K562 (cell line): ENCODE results near the gene ABHD1. TPM values are rescaled to one million over a fixed set of nuclear protein-coding genes. Genes with fewer than 3 reads are reported as not detected.

Experiments
- ARID3B ChIP-seq: fragments of 250-450 bp; sonication (Bioruptor Pico); IDR thresholded peaks from 2 replicates; pipeline ENCODE4 v1.4.0; 2020; ENCODE audit warnings: borderline replicate concordance
- GABPA ChIP-seq: fragments of 200-800 bp; sonication (Bioruptor generic); conservative IDR thresholded peaks from 2 replicates; pipeline ENCODE4 v1.6.1; 2016; ENCODE audit warnings: low read depth, missing genetic modification characterization, missing compliant biosample characterization
- GATA2 ChIP-seq: sonication (generic); formaldehyde crosslinking; IDR thresholded peaks from 2 replicates; pipeline ENCODE4 v1.4.0; 2020; ENCODE audit warnings: mild to moderate bottlenecking, missing genetic modification reagents
- HDAC8 ChIP-seq: fragments of 450-650 bp; IDR thresholded peaks from 2 replicates; pipeline ENCODE4 v1.6.1; 2016; ENCODE audit warnings: mild to moderate bottlenecking, missing genetic modification characterization, moderate library complexity, missing compliant biosample characterization
- NFE2L1 ChIP-seq: fragments of 450-650 bp; IDR thresholded peaks from 2 replicates; pipeline ENCODE4 v1.6.1; 2016; ENCODE audit warnings: missing genetic modification characterization, low read depth, mild to moderate bottlenecking, missing compliant biosample characterization, moderate library complexity, borderline replicate concordance
- RAD21 ChIP-seq, 2 experiments: fragments of 250-450 bp in 1 of 2; fragments of 450-650 bp in 1 of 2; sonication (Bioruptor Pico) in 1 of 2; formaldehyde crosslinking in 1 of 2; IDR thresholded peaks in 1 of 2; conservative IDR thresholded peaks in 1 of 2; 2 replicates each; pipeline versions ENCODE4 v1.4.0 to v1.8.0; 2020 to 2022; ENCODE audit warnings: mild to moderate bottlenecking in 2 of 2, moderate library complexity in 1 of 2
- RNF219 ChIP-seq: fragments of 250-450 bp; sonication (Bioruptor Pico); IDR thresholded peaks from 2 replicates; pipeline ENCODE4 v1.5.0; 2022; ENCODE audit warnings: mild to moderate bottlenecking
- ZNF239 ChIP-seq: fragments of 250-450 bp; sonication (Bioruptor Pico); IDR thresholded peaks from 2 replicates; pipeline ENCODE4 v1.4.0; 2020; ENCODE audit warnings: mild to moderate bottlenecking
- ZNF263 ChIP-seq: sonication (generic); formaldehyde crosslinking; IDR thresholded peaks from 2 replicates; pipeline ENCODE4 v1.8.0; 2022; ENCODE audit warnings: mild to moderate bottlenecking, missing genetic modification reagents, borderline replicate concordance
- polyA plus RNA-seq, 8 experiments: library from polyadenylated mRNA; depleted of rRNA in 4 of 8; stranded (reverse) in 5 of 8; unstranded in 3 of 8; fragments of >200 nt; fragmentation: Nextera tagmentation in 2 of 8; fragmentation: Illumina TruSeq in 1 of 8; extraction: Ambion mirVana in 2 of 8; extraction: Trizol in 1 of 8; gene quantifications; 2 replicates each; pipeline versions ENCODE4 v1.2.1 to v1.2.3, GENCODE V29; 2011 to 2014; ENCODE audit warnings: inconsistent platforms in 1 of 8, missing spikeins in 1 of 8
- total RNA-seq, 7 experiments: library from RNA; depleted of rRNA in 6 of 7; stranded (reverse); fragments of >200 nt in 6 of 7; fragmentation: Illumina TruSeq in 2 of 7; extraction: Trizol in 2 of 7; gene quantifications; 2 replicates each; pipeline versions ENCODE4 v1.2.1 to v1.2.3, GENCODE V29; 2011 to 2021; ENCODE audit warnings: low replicate concordance in 1 of 7

The ABHD1 gene
- total and polyA plus RNA-seq, 9 of the 15 experiments (the other 6 are each of a cell fraction or from before 2014, with no cell fraction given): 0.10 to 0.16 (median 0.11) TPM; not detected in 5

- TF ChIP-seq GATA2 (CRISPR knock-in tag) (no peak), GABPA (tag) (no peak), HDAC8 (no peak), RNF219 (CRISPR knock-in tag) (no peak), RAD21 (CRISPR knock-in tag; conservative IDR thresholded peaks at IDR 0.05 in 1 of 2, IDR thresholded peaks at IDR 0.05 in 1 of 2) (no peak), ARID3B (CRISPR knock-in tag) (no peak), NFE2L1 (tag) (no peak), ZNF239 (CRISPR knock-in tag) (no peak), ZNF263 (CRISPR knock-in tag) (no peak)
Observed at GRCh38 chr2:27115519-27115918, 8.1 kb upstream of the ABHD1 start (continued).
